Mucosa of rectum (tissue), 2 donors: ENCODE measurements around the gene GBP5.
"Not testable (repeated sequence)": the region's sequence is repeated elsewhere in the genome, so short reads cannot be mapped to it uniquely, and the experiment has no call there.

Experiments used
- H3K27ac ChIP-seq, 2 donors: one replicate each; pipeline ENCODE4 v1.7.0; 2013; ENCODE audit warnings: inconsistent platforms in 2 of 2, low read depth in 2 of 2, low read length in 2 of 2
- H3K27me3 ChIP-seq, 2 donors: one replicate each; pipeline ENCODE4 v1.7.0; 2013; ENCODE audit warnings: low read length in 2 of 2; ENCODE audit not compliant: control insufficient read depth in 2 of 2, insufficient read depth in 2 of 2
- H3K36me3 ChIP-seq, 2 donors: one replicate each; pipeline ENCODE4 v1.7.0; 2013; ENCODE audit warnings: low read length in 2 of 2; ENCODE audit not compliant: control insufficient read depth in 2 of 2, insufficient read depth in 2 of 2
- H3K4me1 ChIP-seq, 2 donors: one replicate each; pipeline ENCODE4 v1.7.0; 2013; ENCODE audit warnings: low read length in 2 of 2, mild to moderate bottlenecking in 1 of 2; ENCODE audit not compliant: control insufficient read depth in 2 of 2, insufficient read depth in 2 of 2
- H3K4me3 ChIP-seq, 2 donors: one replicate each; pipeline ENCODE4 v1.7.0; 2013; ENCODE audit warnings: low read length in 2 of 2
- H3K9ac ChIP-seq, 2 donors: one replicate each; pipeline ENCODE4 v1.7.0; 2013; ENCODE audit warnings: low read length in 2 of 2, low read depth in 1 of 2, mild to moderate bottlenecking in 1 of 2
- H3K9me3 ChIP-seq, 2 donors: one replicate each; pipeline ENCODE4 v1.7.0; 2013; ENCODE audit warnings: low read length in 2 of 2; ENCODE audit not compliant: control insufficient read depth in 2 of 2
- donor health status: healthy.
- donor health status: Normal muscosa, but diverticular disease.

GBP5 gene

DNA sequence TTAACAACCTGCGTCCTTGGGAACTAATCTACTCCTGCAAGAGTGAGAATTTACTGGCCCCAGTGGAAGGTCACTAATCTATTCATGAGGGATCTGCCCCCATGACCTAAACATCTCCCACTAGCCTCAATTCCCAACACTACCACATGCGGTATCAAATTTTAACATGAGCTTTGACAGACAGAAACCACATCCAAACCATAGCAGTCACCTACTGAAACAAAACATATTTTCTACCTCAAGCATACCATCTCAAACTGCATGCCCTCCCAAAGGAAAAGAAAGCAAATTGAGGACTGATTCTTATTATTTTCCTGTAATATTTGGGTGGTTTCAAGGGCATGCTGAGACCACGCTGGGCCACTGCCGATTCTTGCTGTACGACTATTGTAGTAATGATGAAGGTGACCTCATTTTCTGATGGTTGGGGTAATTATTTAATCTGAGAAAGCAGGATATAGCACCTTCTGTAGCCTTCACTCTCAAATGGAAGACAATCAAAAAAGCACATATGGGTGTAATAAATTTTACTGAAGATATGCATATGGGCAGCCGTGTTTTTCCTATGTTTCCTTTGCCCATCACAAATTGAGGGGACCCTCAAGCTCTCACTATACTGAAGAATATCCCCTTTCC, 13.2 kb upstream of the GBP5 start:
- peak overlapping the region in 1 of 2 donors; percentile 26 for H3K27ac ChIP-seq
- no peaks in the 10 kb centered on the region for H3K27me3 ChIP-seq
- peaks cover 5 to 12% of the 10 kb centered on the region in 2 donors for H3K4me1 ChIP-seq
- H3K9ac ChIP-seq, result no peak overlapping the region
- no peaks in the 10 kb centered on the region for H3K36me3 ChIP-seq
- no peaks in the 10 kb centered on the region for H3K9me3 ChIP-seq
- no peak overlapping the region for H3K4me3 ChIP-seq

DNA sequence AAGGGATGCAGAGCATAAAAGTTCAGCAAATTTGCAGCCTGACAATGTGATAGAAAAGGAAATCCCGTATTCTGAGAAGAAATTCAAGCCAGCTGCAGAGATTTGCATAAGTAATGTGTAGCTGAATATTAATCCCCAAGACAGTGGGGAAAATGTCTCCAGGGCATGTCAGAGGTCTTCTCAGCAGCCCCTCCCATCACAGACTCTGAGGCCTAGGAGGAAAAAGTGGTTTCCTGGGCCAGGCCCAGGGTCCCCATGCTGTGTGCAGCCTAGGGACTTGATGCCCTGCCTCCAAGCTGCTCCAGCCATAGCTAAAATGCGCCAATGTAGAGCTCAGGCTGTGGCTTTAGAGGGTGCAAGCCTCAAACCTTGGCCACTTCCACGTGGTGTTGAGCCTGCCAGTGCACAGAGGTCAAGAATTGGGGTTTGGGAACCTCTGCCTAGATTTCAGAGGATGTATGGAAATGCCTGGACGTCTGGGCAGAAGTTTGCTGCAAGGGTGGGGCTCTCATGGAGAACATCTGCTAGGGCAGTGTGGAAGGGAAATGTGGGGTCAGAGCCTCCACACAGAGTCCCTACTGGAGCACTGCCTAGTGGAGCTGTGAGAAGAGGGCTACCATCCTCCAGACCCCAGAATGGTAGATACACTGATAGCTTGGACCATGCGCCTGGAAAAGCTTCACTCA, 11.6 kb upstream of the GBP5 start:
- H3K4me3 ChIP-seq, H3K9me3 ChIP-seq, H3K27ac ChIP-seq, H3K27me3 ChIP-seq, H3K36me3 ChIP-seq, H3K9ac ChIP-seq: not testable (repeated sequence)
- peaks cover 5 to 12% of the 10 kb centered on the region in 2 donors for H3K4me1 ChIP-seq

DNA sequence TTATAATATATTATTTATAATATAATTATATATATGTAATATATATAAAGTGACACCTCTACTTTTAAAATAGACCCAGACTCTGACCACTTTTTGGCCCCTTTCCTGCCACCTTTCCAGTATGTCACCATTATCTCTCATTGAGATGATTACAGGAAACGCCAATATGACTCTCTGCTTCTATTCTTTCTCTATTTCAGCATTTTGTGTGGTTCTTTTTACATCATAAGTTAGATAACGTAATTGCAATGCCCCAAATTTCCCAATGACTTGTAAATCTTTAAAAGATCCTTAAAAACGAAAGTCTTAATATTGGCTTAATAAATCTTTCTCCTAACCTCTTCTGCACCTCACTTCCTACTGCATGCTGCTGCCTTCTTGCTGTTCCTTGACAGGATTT, 8.1 kb upstream of the GBP5 start:
- no peaks in the 10 kb centered on the region for H3K4me1 ChIP-seq
- H3K27ac ChIP-seq, result no peak overlapping the region
- no peak overlapping the region for H3K4me3 ChIP-seq
- no peak overlapping the region for H3K9ac ChIP-seq
- no peaks in the 10 kb centered on the region for H3K27me3 ChIP-seq
- H3K36me3 ChIP-seq, result no peaks in the 10 kb centered on the region
- no peaks in the 10 kb centered on the region for H3K9me3 ChIP-seq

DNA sequence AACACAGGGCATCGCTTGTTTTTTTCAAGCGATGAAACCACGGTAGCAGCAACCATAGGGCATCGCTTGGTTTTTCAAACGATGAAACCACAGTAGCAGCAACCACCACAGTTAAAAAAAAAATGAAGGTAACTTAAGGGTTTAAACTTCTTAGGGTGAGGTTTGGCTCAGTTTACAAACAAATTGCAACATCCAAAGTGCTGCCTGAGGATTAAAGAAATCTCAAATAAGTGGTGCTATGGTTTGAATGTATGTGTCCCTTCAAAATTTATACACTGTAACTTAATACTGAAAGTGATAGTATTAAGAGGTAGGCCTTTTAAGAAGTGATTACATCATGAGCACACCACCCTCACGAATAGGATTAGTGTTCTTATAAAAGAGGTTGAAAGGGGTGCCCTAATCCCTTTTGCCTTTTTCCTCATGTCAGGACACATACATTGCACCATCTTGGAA, 6.4 kb upstream of the GBP5 start:
- Histone ChIP-seq H3K9ac (no peak overlapping the region), H3K4me1 (no peaks in the 10 kb centered on the region), H3K27ac (peak overlapping the region in 1 of 2 donors; percentile 5), H3K36me3 (no peaks in the 10 kb centered on the region), H3K4me3 (no peak overlapping the region), H3K27me3 (no peaks in the 10 kb centered on the region), H3K9me3 (no peaks in the 10 kb centered on the region)

DNA sequence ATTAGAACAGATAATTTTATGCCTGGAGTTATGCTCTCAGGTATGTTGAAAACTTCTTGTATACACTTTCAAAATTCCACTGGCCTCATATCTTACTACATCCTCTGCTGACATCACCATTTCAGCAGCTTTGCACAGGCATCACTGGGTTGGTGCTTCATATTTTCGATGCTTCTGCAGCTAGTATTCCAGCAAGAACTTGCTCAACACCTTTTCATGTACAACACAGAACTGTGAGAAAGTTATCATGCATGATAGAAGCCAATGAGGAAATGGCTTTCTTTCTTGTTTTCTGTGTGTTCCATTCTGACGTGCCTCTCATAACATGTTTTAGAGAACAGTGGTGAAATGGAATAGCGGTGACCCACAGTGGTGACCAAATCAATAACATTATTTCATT, 5.1 kb upstream of the GBP5 start:
- no peaks in the 10 kb centered on the region for H3K36me3 ChIP-seq
- no peak overlapping the region for H3K9ac ChIP-seq
- H3K27me3 ChIP-seq, result no peaks in the 10 kb centered on the region
- H3K4me3 ChIP-seq, result no peak overlapping the region
- no peak overlapping the region for H3K27ac ChIP-seq
- no peaks in the 10 kb centered on the region for H3K4me1 ChIP-seq
- no peaks in the 10 kb centered on the region for H3K9me3 ChIP-seq

DNA sequence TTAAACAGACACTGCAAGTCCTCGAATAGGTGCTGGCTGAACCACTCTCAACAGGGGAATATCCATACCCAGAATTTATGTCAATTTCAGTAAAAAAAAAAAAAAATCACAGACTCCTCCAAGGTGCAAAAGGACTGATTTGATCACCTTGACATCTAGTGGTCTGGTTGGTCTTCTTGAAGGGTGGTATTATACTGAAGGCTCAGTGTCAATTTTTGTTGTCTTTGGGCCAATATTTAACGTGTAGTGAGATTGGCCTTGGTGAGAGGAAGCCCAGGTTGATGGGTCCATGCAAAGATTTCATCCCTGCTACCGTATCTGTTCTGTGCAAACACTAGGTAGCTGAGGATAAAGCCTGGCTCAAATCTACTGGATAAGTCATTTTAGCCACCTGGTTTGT, 4.0 kb upstream of the GBP5 start:
- H3K9ac ChIP-seq, result no peak overlapping the region
- no peaks in the 10 kb centered on the region for H3K36me3 ChIP-seq
- no peak overlapping the region for H3K27ac ChIP-seq
- H3K9me3 ChIP-seq, result no peaks in the 10 kb centered on the region
- H3K27me3 ChIP-seq, result no peaks in the 10 kb centered on the region
- no peaks in the 10 kb centered on the region for H3K4me1 ChIP-seq
- H3K4me3 ChIP-seq, result no peak overlapping the region

DNA sequence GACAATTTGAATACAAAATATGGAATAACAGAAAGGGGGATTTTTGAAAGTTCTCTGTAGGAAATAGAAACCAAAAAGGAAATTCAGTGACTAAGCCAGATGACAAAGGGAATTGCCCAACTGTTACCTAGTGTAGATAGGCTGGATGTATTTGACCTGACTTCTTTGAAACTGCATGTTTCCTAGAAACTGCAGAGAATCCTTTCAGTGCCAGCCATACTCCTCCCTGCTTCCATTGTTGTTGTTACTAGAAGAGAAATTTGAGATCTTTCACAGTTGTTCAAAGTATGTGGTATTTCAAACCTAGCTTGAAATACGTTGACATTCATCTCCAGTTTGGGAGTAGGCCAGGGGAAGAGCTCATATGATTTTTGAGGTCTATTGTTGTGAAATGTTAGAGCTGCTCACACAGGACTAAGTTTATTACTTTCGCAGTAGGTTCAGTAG, 1.8 kb upstream of the GBP5 start:
- Histone ChIP-seq H3K4me3 (no peak overlapping the region), H3K27ac (no peak overlapping the region), H3K27me3 (no peaks in the 10 kb centered on the region), H3K9ac (no peak overlapping the region), H3K36me3 (no peaks in the 10 kb centered on the region), H3K9me3 (no peaks in the 10 kb centered on the region), H3K4me1 (no peaks in the 10 kb centered on the region)

DNA sequence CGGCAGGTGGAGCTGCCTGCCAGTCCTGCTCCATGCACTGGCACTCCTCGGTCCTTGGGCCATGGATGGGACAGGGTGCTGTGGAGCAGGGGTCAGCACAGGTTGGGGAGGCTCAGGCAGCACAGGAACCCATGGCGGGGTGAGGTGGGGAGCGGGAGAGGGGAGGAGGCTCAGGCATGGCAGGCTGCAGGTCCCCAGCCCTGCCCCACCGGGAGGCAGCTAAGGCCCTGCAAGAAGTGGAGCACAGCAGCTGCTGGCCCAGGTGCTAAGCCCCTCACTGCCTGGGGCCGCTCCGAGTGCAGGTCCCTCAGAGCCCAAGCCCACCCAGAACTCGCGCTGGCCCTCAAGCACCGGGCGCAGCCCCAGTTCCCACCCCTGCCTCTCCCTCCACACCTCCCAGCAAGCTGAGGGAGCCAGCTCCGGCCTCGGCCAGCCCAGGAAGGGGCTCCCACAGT, 691 bp upstream of the GBP5 start:
- H3K27me3 ChIP-seq, result no peaks in the 10 kb centered on the region
- H3K36me3 ChIP-seq, result no peaks in the 10 kb centered on the region
- H3K27ac ChIP-seq, result no peak overlapping the region
- no peak overlapping the region for H3K9ac ChIP-seq
- no peaks in the 10 kb centered on the region for H3K9me3 ChIP-seq
- H3K4me3 ChIP-seq, result no peak overlapping the region
- no peaks in the 10 kb centered on the region for H3K4me1 ChIP-seq

DNA sequence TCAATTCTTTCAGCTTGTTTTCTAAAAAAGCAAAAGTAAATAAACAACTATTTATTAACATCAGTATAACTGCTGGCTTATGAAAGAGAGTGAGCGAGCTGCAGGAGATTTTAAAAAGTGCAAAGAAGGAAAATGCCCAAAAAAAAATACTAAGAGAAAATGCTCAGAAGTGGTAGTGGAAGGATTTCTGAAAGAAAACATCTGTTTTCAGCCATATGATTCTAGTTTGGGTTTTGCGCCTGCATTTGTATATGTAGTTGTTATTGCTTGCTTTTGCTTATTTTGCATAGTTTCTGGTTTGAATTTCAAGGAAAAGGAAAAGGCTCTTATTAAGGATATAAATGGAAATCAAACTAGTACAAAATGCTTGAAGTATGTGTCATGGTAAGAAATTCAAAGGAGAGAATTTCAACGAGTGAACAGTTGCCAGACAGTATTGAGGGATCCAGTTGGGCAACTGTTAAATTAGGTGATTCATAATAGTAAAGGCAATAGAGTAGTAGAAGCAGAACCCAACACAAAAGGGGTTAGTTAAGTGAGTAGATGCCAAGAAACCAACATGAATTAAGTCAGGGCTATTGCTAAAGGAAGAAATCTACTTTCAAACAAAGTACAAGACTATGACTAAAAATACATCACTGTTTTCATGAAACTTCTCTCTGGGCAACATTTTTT, 1.2 kb downstream of the GBP5 start:
- no peaks in the 10 kb centered on the region for H3K36me3 ChIP-seq
- no peak overlapping the region for H3K9ac ChIP-seq
- peak overlapping the region; percentile 9 to 51 for H3K4me3 ChIP-seq
- H3K4me1 ChIP-seq, result no peaks in the 10 kb centered on the region
- H3K27ac ChIP-seq, result peak overlapping the region in 1 of 2 donors; percentile 1
- no peaks in the 10 kb centered on the region for H3K27me3 ChIP-seq
- H3K9me3 ChIP-seq, result no peaks in the 10 kb centered on the region

DNA sequence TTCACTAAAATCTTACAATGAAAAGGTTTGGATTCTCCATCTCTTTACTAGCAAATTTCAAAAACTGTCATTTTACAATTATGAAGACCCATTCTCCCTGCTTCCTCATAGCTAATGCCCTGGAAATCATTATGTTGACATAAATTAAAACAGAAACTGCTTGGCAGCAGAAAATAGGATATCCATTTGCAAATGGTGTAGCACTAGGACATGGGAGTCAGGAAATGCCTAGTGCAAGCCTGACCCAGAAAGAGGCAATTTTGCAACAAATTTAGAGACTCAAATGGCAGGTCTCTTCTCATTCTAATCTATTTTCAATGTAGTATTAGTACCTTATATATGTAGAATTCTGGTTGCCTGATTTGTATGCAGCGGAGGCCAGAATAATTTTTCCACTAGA, 2.2 kb downstream of the GBP5 start:
- H3K4me3 ChIP-seq, result peak overlapping the region in 1 of 2 donors; percentile 4

More for the DNA sequence above, 2.2 kb downstream of the GBP5 start:
- Histone ChIP-seq H3K9me3 (no peaks in the 10 kb centered on the region), H3K9ac (no peak overlapping the region), H3K27ac (no peak overlapping the region), H3K4me1 (no peaks in the 10 kb centered on the region), H3K36me3 (no peaks in the 10 kb centered on the region), H3K27me3 (no peaks in the 10 kb centered on the region)
